GM18951 (cell line): ENCODE data around the gene ITLN1.
"Not testable (repeated sequence)": the region's sequence is repeated elsewhere in the genome, so short reads cannot be mapped to it uniquely, and the experiment has no call there.

Experiments used
- POLR2A ChIP-seq: IDR thresholded peaks from 4 replicates; pipeline ENCODE4 v1.6.1; 2011; ENCODE audit warnings: mild to moderate bottlenecking; ENCODE audit not compliant: insufficient read length, insufficient read depth; ENCODE audit errors: extremely low read depth
- in situ Hi-C: fragments of 300-500 bp; cut with MboI; formaldehyde crosslinking; loops from one replicate; pipeline ENCODE4 v1.12.0; 2022; ENCODE audit warnings: low sequenced_read_pairs, mixed read lengths, inconsistent platforms; ENCODE audit not compliant: unreplicated experiment

Gene ITLN1

DNA sequence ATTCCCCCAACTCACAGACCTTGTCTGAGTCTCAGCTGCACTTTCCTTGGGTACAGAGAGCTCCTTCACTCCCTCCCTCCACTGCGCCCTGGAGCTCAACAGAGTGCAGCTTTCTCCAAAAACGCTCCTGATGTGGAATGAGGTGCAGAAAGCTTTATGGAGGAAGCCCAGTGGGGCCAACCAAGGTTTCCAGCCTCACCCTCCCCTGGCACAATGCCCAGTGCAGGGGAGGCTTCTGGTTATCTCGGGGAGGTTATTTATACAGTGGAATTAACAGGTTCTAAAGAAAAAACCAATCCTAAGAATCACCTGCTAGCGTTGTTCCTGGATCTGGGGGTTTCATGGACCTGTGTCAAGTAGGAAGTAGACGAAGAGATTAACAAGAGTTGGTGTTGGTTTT, at the start of gene ITLN1:
TSS of gene ITLN1 (minus strand) at position 139 of the 400 bp plus-strand sequence. CDS start 303 bp downstream, outside the sequence.
- in situ Hi-C loops, result no loop called here
- TF ChIP-seq POLR2A, result no peak

DNA sequence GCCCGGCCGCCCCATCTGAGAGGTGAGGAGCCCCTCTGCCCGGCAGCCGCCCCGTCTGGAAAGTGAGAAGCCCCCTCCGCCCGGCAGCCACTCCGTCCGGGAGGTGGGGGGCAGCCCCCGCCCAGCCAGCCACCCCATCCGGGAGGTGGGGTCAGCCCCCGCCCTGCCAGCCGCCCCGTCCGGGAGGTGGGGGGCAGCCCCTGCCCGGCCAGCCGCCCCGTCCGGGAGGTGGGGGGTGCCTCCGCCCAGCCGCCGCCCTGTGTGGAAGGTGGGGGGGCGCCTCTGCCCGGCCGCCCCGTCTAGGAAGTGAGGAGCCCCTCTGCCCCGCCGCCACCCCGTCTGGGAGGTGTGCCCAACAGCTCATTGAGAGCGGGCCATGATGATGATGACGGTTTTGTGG, 48.3 kb upstream of the ITLN1 start:
- in situ Hi-C loops, result not testable (repeated sequence)

DNA sequence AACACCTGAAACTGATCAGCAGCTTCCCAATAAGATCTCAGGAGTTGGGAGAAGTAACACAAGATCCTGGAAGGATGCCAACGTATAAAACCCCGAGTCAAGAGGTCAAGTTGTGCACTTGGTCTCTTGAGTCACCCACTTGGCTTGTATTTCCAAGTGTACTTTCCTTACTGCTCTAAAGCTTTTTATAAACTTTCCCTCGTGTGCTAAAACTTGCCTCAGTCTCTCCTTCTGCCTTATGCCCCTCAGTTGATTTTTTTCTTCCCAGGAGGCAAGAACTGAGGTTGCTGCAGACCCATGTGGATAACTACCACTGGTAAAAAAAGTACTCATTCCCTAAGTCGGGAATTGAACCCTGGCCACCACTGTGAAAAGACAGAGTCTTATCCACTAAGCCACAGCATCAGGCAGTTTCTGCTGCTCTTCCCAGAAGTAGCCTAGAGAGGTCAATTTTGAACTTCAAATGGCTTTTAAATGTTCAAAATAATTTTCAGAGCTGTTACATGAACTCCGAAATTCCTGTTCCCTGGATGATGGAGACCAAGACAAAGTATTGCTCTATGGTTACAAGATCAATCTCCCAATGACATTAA, 40.8 kb upstream of the ITLN1 start:
- in situ Hi-C loops, result no loop called here
- TF ChIP-seq POLR2A, result no peak

DNA sequence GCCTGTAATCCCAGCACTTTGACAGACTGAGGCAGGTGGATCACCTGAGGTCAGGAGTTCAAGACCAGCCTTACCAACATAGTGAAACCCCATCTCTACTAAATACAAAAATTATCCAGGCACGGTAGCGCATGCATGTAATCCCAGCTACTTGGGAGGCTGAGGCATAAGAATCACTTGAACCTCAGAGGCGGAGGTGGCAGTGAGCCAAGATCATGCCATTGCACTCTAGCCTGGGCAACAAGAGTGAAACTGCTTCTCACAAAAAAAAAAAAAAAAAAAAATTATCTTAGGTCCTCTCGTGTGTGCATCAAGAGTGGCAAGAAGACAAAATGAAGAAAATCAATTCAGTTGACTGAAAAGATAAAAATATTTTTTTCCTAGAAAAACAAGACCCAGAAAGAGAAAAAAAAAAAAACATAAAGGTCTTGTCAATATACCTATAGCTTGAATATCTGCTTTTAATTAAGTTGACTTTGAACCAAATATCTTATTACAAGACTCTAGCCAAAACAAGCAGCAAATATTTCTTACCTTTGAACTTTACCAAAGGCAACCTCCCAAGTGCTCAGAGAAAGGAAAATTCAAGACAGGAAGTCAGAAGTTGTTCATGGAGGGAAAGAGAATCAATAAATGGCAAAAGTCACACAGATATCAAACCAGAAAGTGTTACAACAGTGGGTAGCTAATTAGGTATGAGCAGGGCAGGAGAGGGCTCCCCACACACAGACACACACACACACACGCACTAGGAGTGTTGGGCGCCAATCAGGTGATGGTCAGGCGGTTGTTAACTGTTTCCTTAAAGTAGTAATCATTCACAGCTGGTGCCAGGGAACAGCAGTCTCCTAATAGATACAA, 40.0 kb upstream of the ITLN1 start:
- in situ Hi-C loops, result no loop called here
- no peak for TF ChIP-seq POLR2A

DNA sequence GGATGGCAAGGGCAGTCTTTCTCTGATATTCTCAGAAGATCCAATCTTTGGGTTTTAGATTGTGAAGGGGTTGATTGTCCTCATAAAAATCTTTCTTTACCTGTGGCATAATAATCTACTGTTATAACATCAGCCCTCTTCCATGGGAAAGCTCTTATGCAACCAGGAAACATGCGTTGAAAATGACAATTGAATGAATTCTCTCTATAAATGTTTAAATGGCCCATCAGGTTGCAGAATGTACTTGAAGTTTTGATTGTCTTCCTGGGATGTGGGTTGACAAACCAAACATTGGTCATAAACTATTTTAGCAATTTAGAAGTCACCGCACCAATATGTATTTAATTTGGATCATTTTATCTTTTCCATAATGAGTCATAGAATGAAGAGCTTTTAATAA, 31.7 kb upstream of the ITLN1 start:
- no peak for TF ChIP-seq POLR2A
- in situ Hi-C loops, result no loop called here

DNA sequence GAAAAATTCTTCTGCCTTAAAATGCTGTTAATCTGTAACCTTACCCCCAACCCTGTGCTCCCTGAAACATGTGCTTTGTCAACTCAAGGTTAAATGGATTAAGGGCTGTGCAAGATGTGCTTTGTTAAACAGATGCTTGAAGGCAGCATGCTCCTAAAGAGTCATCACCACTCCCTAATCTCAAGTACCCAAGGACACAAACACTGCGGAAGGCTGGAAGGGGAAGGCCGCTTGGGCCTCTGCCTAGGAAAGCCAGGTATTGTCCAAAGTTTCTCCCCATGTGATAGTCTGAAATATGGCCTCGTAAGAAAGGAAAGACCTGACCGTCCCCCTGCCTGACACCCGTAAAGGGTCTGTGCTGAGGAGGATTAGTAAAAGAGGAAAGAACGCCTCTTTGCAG, 28.2 kb upstream of the ITLN1 start:
- in situ Hi-C loops, result not testable (repeated sequence)

DNA sequence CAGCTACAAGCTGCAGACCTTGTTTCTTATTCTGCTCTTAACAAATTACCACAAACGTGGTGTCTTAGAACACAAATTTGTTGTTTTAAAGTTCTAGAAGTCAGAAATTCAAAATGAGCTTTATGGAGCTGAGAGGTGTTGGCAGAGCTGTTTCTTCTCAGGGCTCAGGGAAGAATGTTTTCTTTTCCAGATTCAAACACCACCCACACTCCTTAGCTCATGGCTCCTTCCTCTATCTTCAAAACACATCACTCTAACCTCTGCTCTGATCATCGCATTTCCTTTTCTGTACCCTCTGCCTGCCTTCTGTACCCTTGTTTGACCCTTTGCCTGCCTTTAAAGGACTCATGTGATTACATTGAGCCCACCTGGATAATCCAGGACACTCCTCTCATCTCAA, 26.9 kb upstream of the ITLN1 start:
- in situ Hi-C loops, result no loop called here
- TF ChIP-seq POLR2A, result no peak

DNA sequence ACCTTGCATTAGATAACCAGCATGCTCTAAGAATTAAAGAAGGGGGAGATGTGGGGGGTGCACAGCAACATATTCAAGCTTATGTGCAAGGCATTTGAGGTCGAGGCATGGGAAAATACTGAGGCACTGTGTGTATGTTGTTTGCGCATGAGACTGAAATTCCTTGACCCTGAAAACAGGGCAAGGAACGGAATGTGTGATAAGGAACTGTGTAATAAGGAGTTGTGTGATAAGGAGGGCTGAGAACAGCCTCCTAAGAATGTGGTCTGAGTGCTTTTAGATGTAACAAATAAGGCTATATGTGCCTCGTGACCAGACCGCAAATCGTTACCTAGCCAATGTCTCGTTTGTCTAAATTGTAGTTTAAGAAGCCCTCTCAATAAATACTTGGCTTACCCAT, 26.5 kb upstream of the ITLN1 start:
- TF ChIP-seq POLR2A, result no peak
- in situ Hi-C loops, result no loop called here

DNA sequence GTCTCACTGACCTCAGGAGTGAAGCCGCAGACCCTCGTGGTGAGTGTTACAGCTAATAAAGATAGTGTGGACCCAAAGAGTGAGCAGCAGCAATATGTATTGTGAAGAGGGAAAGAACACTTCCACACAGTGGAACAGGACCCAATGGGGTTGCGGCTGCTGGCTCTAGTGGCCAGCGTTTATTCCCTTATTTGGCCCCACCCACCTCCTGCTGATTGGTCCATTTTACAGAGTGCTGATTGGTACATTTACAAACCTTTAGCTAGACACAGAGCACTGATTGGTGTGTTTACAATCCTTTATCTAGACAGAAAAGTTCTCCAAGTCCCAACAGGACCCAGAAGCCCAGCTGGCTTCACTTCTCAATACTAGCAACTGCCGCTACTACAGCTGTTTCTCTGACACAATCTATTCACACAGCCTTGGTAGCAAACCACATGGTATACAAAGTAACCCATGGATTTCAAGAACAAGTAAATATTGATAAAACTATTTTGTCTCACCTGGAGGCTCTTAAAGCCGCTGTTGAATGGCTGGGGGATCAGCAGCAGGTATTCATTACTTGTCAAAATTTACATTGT, 25.3 kb upstream of the ITLN1 start:
- TF ChIP-seq POLR2A, result no peak
- in situ Hi-C loops, result no loop called here

DNA sequence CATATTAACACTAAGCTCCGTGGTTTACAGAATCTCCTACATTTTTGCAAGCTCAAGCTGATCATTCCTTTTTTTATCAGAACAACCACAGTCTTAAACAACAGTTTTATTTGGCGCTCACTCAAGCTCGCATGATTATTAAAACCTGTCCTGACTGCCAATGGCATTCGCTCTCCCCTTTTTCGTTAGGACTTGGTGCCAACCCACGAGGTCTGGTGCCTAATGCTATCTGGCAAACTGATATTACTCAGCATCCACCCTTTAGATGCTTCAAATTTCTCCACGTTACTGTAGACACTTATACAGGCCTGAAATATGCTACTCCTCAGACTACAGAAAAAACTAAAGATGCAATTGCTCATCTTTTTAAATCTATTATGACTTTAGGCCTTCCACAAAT, 23.0 kb upstream of the ITLN1 start:
- in situ Hi-C loops, result no loop called here
- TF ChIP-seq POLR2A, result no peak

DNA sequence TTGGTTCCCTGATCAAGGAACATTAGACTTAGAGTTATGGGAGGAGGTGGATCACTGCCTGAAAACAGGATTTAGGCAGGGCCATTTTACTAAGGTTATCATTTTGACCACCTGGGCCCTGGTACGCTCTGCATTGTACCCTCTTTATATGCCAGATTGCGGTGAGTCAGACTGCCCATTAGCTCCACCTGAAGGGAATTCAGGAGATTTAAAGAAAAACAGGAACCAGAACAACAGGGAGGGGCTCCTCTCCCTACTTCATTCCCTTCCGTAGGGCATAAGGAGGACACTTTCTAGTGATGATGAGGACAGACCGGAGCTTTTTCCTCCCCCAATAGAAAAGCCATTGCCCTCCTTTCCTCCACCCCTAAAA, 20.6 kb upstream of the ITLN1 start:
- in situ Hi-C loops, result no loop called here
- TF ChIP-seq POLR2A, result no peak

DNA sequence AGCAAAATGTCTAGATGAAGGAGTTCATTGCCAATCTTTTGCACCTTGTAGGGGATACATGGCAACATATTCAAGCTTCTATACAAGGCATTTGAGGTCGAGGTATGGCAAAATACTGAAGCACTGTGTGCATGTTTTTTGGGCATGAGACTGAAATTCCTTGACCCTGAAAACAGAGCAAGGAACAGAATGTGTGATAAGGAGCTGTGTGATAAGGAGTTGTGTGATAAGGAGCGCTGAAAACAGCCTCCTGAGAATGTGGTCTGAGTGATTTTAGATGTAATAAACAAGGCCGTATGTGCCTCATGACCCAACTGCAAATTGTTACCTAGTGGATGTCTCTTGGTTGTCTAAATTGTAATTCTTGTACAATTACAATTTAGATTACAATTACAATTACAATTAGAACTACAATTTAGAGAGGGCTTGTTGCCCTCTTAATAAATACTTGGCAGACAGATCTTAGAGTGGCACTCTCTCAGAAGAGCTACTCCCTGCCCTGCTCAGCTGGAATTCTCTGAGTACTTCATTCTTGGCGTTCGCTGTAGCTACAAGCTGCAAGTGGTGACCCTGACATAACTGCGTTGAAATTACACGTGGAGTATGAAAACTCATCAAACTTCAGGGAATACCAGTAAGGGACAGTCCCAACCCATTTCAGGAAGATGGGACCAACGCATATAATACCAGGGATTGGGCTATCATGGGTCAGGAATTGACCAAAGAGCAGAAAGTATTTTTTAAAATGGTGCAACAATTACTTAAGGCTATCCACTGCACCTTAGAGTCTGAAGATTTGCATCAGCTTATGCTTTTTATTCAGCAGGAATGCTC, 20.0 kb upstream of the ITLN1 start:
- in situ Hi-C loops, result no loop called here
- no peak for TF ChIP-seq POLR2A

DNA sequence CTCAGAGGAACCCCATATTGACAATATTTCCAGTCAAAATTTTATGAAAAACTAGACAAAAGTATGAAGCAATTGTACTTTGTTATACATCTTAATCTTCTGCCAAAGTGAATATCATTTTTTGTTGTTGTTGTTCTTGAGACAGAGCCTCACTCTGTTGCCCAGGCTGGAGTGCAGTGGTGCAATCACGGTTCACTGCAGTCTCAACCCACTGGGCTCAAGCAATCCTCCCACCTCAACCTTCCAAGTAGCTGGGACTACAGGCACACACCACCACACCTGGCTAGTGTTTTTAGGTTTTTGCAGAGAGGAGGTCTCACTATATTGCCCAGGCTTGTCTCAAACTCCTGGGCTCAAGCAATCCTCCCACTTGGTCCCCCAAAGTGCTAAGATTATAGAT, 17.3 kb upstream of the ITLN1 start:
- in situ Hi-C loops, result not testable (repeated sequence)

DNA sequence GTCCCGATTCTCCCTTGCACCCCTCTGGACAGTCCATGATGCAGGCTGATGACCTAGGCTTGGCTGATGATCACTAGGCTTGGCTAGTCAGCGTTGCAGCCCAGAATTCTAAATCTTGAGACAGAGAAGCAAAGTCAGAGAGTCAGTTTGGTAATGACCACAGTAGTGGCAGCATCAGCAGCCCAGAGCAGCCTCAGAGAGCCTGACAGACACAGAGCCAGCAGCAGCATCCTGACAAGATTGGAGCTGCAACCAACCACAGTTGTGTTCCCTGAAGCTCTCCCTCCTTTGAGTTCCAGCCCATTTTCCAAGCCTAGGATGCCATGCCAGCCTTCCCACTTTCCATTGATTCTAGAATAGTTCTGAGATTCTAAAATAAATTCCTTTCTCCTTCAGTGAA, 16.8 kb upstream of the ITLN1 start:
- TF ChIP-seq POLR2A, result no peak
- in situ Hi-C loops, result no loop called here

DNA sequence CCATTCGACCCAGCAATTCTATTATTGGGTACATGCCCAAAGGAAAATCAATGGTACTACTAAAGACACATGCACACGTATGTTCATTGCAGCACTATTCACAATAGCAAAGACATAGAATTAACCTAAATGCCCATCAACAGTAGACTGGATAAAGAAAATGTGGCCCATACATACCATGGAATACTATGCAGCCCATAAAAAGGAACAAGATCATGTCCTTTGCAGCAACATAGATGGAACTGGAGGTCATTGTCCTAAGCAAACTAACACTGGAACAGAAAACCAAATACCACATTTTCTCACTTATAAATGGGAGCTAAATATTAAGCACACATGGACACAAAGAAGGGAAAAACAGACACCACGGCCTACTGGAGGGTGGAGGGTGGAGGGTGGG, 15.7 kb upstream of the ITLN1 start:
- in situ Hi-C loops, result not testable (repeated sequence)

DNA sequence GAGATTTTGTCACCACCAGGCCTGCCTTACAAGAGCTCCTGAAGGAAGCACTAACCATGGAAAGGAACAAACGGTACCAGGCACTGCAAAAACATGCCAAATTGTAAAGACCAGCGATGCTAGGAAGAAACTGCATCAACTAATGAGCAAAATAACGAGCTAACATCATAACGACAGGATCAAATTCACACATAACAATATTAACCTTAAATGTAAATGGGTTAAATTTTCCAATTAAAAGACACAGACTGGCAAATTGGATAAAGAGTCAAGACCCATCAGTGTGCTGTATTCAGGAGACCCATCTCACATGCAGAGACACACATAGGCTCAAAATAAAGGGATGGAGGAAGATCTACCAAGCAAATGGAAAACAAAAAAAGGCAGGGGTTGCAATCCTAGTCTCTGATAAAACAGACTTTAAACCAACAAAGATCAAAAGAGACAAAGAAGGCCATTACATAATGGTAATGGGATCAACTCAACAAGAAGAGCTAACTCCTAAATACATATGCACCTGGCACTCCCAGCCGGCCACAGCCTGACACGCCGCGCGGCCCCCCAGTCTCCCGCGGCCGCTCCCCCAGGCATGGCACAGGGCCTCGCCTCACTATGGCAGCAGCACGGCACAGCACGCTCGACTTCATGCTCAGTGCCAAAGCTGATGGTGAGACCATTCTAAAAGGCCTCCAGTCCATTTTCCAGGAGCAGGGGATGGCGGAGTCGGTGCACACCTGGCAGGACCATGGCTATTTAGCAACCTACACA, 9.6 kb upstream of the ITLN1 start:
- in situ Hi-C loops, result not testable (repeated sequence)
